Ovary (tissue), 3 donors: ENCODE data around the gene NCOA6.

ENCODE experiments used
- CTCF ChIP-seq, 3 donors: fragments of 450-650 bp in 2 of 3; fragments of 200-600 bp in 1 of 3; IDR thresholded peaks; one replicate each; pipeline versions ENCODE4 v1.5.1 to v1.8.0; 2016 to 2022; ENCODE audit warnings: antibody characterized with exemption in 3 of 3, mild to moderate bottlenecking in 1 of 3
- POLR2A ChIP-seq: fragments of 450-650 bp; IDR thresholded peaks from one replicate; pipeline ENCODE4 v1.6.1; 2017; ENCODE audit warnings: antibody characterized with exemption, mild to moderate bottlenecking, moderate library complexity
- donor health status: DM: no; HTN: no; CAD: no.

- TF ChIP-seq CTCF (IDR thresholded peaks at IDR 0.05) (no peak), POLR2A (no peak)
Observed at GRCh38 chr20:34781220-34781619, 44.2 kb downstream of the NCOA6 start.
